ENCODE data around the gene POLD3.
A peak's percentile ranks its signal among the peaks of the same experiment; 100 is the strongest.
"Not testable (repeated sequence)": the region's sequence is repeated elsewhere in the genome, so short reads cannot be mapped to it uniquely, and the experiment has no call there.

Gene POLD3

GRCh38 chr11:74654976-74655375, 62.6 kb downstream of the POLD3 start:
- no peak overlapping the region for H3K27ac ChIP-seq (ENCODE audit: low read length)

GRCh38 chr11:74659124-74659523, 66.7 kb downstream of the POLD3 start:
- H3K36me3 ChIP-seq (ENCODE audit: control insufficient read depth in 2 of 2, insufficient read depth in 2 of 2, low read length in 2 of 2); H3K9ac ChIP-seq (ENCODE audit: low read length in 2 of 2); H3K4me3 ChIP-seq (ENCODE audit: low read length in 2 of 2); H3K27ac ChIP-seq (ENCODE audit: low read length); H3K27me3 ChIP-seq (ENCODE audit: control insufficient read depth in 1 of 2, insufficient read depth in 2 of 2, low read length in 2 of 2); H3K4me1 ChIP-seq (ENCODE audit: control insufficient read depth, insufficient read depth, low read length); H3K9me3 ChIP-seq (ENCODE audit: control insufficient read depth in 2 of 2, low read length in 2 of 2): not testable (repeated sequence)

More at GRCh38 chr11:74654976-74655375, 62.6 kb downstream of the POLD3 start:
- H3K9me3 ChIP-seq (ENCODE audit: control insufficient read depth in 2 of 2, low read length in 2 of 2): no peaks in the 10 kb centered on the region
- H3K36me3 ChIP-seq (ENCODE audit: control insufficient read depth in 2 of 2, insufficient read depth in 2 of 2, low read length in 2 of 2): peaks cover 2 to 3% of the 10 kb centered on the region in 2 donors
- peaks cover 10% of the 10 kb centered on the region for H3K4me1 ChIP-seq (ENCODE audit: control insufficient read depth, insufficient read depth, low read length)
- no peaks in the 10 kb centered on the region for H3K27me3 ChIP-seq (ENCODE audit: control insufficient read depth in 1 of 2, insufficient read depth in 2 of 2, low read length in 2 of 2)
- no peak overlapping the region for H3K4me3 ChIP-seq (ENCODE audit: low read length in 2 of 2)
- no peak overlapping the region for H3K9ac ChIP-seq (ENCODE audit: low read length in 2 of 2)

- H3K9me3 ChIP-seq (ENCODE audit: control insufficient read depth in 2 of 2, low read length in 2 of 2): no peaks in the 10 kb centered on the region
- no peaks in the 10 kb centered on the region for H3K4me1 ChIP-seq (ENCODE audit: control insufficient read depth, insufficient read depth, low read length)
- H3K9ac ChIP-seq (ENCODE audit: low read length in 2 of 2): no peak overlapping the region
- no peaks in the 10 kb centered on the region for H3K27me3 ChIP-seq (ENCODE audit: control insufficient read depth in 1 of 2, insufficient read depth in 2 of 2, low read length in 2 of 2)
- H3K36me3 ChIP-seq (ENCODE audit: control insufficient read depth in 2 of 2, insufficient read depth in 2 of 2, low read length in 2 of 2): no peaks in the 10 kb centered on the region
- no peak overlapping the region for H3K27ac ChIP-seq (ENCODE audit: low read length)
- H3K4me3 ChIP-seq (ENCODE audit: low read length in 2 of 2): no peak overlapping the region
These were observed 70.2 kb downstream of the POLD3 start for GRCh38 chr11:74662487-74663103.

- H3K27ac ChIP-seq (ENCODE audit: low read length): no peak overlapping the region
- no peaks in the 10 kb centered on the region for H3K9me3 ChIP-seq (ENCODE audit: control insufficient read depth in 2 of 2, low read length in 2 of 2)
- H3K4me3 ChIP-seq (ENCODE audit: low read length in 2 of 2): no peak overlapping the region
- no peak overlapping the region for H3K9ac ChIP-seq (ENCODE audit: low read length in 2 of 2)
- no peaks in the 10 kb centered on the region for H3K36me3 ChIP-seq (ENCODE audit: control insufficient read depth in 2 of 2, insufficient read depth in 2 of 2, low read length in 2 of 2)
- H3K27me3 ChIP-seq (ENCODE audit: control insufficient read depth in 1 of 2, insufficient read depth in 2 of 2, low read length in 2 of 2): no peaks in the 10 kb centered on the region
- H3K4me1 ChIP-seq (ENCODE audit: control insufficient read depth, insufficient read depth, low read length): no peaks in the 10 kb centered on the region
These were observed 70.9 kb downstream of the POLD3 start for GRCh38 chr11:74663315-74663714.

- Histone ChIP-seq H3K4me1 (ENCODE audit: control insufficient read depth, insufficient read depth, low read length) (peaks cover 21% of the 10 kb centered on the region), H3K27me3 (ENCODE audit: control insufficient read depth in 1 of 2, insufficient read depth in 2 of 2, low read length in 2 of 2) (no peaks in the 10 kb centered on the region), H3K4me3 (ENCODE audit: low read length in 2 of 2) (no peak overlapping the region), H3K27ac (ENCODE audit: low read length) (no peak overlapping the region), H3K9ac (ENCODE audit: low read length in 2 of 2) (no peak overlapping the region), H3K36me3 (ENCODE audit: control insufficient read depth in 2 of 2, insufficient read depth in 2 of 2, low read length in 2 of 2) (no peaks in the 10 kb centered on the region), H3K9me3 (ENCODE audit: control insufficient read depth in 2 of 2, low read length in 2 of 2) (no peaks in the 10 kb centered on the region)
These were observed 77.1 kb downstream of the POLD3 start for GRCh38 chr11:74669211-74670160.

GRCh38 chr11:74670171-74670570, 77.8 kb downstream of the POLD3 start:
- Histone ChIP-seq H3K9me3 (ENCODE audit: control insufficient read depth in 2 of 2, low read length in 2 of 2) (no peaks in the 10 kb centered on the region), H3K9ac (ENCODE audit: low read length in 2 of 2) (no peak overlapping the region), H3K27ac (ENCODE audit: low read length) (no peak overlapping the region), H3K4me3 (ENCODE audit: low read length in 2 of 2) (no peak overlapping the region), H3K4me1 (ENCODE audit: control insufficient read depth, insufficient read depth, low read length) (peaks cover 21% of the 10 kb centered on the region), H3K36me3 (ENCODE audit: control insufficient read depth in 2 of 2, insufficient read depth in 2 of 2, low read length in 2 of 2) (no peaks in the 10 kb centered on the region), H3K27me3 (ENCODE audit: control insufficient read depth in 1 of 2, insufficient read depth in 2 of 2, low read length in 2 of 2) (no peaks in the 10 kb centered on the region)

GRCh38 chr11:74671520-74672196, 79.3 kb downstream of the POLD3 start:
- no peaks in the 10 kb centered on the region for H3K9me3 ChIP-seq (ENCODE audit: control insufficient read depth in 2 of 2, low read length in 2 of 2)
- no peak overlapping the region for H3K4me3 ChIP-seq (ENCODE audit: low read length in 2 of 2)
- peaks cover 21% of the 10 kb centered on the region for H3K4me1 ChIP-seq (ENCODE audit: control insufficient read depth, insufficient read depth, low read length)
- H3K9ac ChIP-seq (ENCODE audit: low read length in 2 of 2): no peak overlapping the region
- peak overlapping the region; percentile 82 for H3K27ac ChIP-seq (ENCODE audit: low read length)
- H3K27me3 ChIP-seq (ENCODE audit: control insufficient read depth in 1 of 2, insufficient read depth in 2 of 2, low read length in 2 of 2): no peaks in the 10 kb centered on the region
- no peaks in the 10 kb centered on the region for H3K36me3 ChIP-seq (ENCODE audit: control insufficient read depth in 2 of 2, insufficient read depth in 2 of 2, low read length in 2 of 2)

GRCh38 chr11:74672332-74672955, 80.1 kb downstream of the POLD3 start:
- Histone ChIP-seq H3K4me1 (ENCODE audit: control insufficient read depth, insufficient read depth, low read length) (peaks cover 25% of the 10 kb centered on the region), H3K9ac (ENCODE audit: low read length in 2 of 2) (peak overlapping the region; percentile 40 to 51), H3K4me3 (ENCODE audit: low read length in 2 of 2) (no peak overlapping the region), H3K9me3 (ENCODE audit: control insufficient read depth in 2 of 2, low read length in 2 of 2) (no peaks in the 10 kb centered on the region), H3K27ac (ENCODE audit: low read length) (peak overlapping the region; percentile 82), H3K27me3 (ENCODE audit: control insufficient read depth in 1 of 2, insufficient read depth in 2 of 2, low read length in 2 of 2) (no peaks in the 10 kb centered on the region), H3K36me3 (ENCODE audit: control insufficient read depth in 2 of 2, insufficient read depth in 2 of 2, low read length in 2 of 2) (no peaks in the 10 kb centered on the region)

- Histone ChIP-seq H3K27me3 (ENCODE audit: control insufficient read depth in 1 of 2, insufficient read depth in 2 of 2, low read length in 2 of 2) (no peaks in the 10 kb centered on the region), H3K4me1 (ENCODE audit: control insufficient read depth, insufficient read depth, low read length) (peaks cover 25% of the 10 kb centered on the region), H3K4me3 (ENCODE audit: low read length in 2 of 2) (peak overlapping the region in 1 of 2 donors; percentile 35), H3K36me3 (ENCODE audit: control insufficient read depth in 2 of 2, insufficient read depth in 2 of 2, low read length in 2 of 2) (no peaks in the 10 kb centered on the region), H3K9me3 (ENCODE audit: control insufficient read depth in 2 of 2, low read length in 2 of 2) (no peaks in the 10 kb centered on the region), H3K9ac (ENCODE audit: low read length in 2 of 2) (peak overlapping the region; percentile 40 to 55), H3K27ac (ENCODE audit: low read length) (peak overlapping the region; percentile 82)
These were observed 80.7 kb downstream of the POLD3 start for GRCh38 chr11:74672956-74673692.

Data from stomach smooth muscle (tissue), 2 donors.